Cerebellar nuclear complex (tissue), 1 donor: Measurements from ENCODE around the gene EVA1C.
"Not testable (repeated sequence)": the region's sequence is repeated elsewhere in the genome, so short reads cannot be mapped to it uniquely, and the experiment has no call there.

Experiments
- DNase-seq, 2 experiments: peaks; one replicate each; lab custom pipeline; 2025; lab: John Stamatoyannopoulos, UW

EVA1C gene

DNA sequence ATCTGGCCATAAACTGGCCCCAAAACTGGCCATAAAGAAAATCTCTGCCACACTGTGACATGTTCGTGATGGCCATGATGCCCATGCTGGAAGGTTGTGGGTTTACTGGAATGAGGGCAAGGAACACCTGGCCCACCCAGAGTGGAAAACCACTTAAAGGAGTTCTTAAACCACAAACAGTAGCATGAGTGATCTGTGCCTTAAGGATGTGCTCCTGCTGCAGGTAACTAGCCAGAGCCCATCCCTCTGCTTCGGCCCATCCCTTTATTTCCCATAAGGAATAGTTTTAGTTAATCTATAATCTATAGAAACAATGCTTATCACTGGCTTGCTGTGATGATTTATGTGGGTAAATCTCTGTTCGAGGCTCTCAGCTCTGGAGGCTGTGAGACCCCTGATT, 50.1 kb downstream of the EVA1C start:
- DNase-seq: not testable (repeated sequence)

DNA sequence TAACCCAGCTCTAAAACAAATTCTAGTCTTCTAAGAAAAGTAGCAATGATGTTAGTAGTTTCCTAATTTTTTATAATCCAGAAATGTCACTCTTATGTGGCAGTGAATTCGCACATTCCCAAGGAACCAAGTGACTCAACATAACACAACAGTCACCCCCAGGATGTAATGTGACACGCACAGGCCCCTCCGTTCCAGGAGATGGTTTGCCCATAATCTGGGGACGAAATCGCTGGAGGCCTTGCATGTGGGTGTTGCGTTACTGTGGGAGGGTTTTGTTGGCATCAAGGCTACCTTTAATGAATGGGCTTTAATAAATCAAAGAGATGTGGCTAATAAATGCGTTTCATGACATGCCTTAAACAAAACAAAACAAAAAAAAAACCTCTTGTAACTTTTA, 50.9 kb downstream of the EVA1C start:
- no peak for DNase-seq

DNA sequence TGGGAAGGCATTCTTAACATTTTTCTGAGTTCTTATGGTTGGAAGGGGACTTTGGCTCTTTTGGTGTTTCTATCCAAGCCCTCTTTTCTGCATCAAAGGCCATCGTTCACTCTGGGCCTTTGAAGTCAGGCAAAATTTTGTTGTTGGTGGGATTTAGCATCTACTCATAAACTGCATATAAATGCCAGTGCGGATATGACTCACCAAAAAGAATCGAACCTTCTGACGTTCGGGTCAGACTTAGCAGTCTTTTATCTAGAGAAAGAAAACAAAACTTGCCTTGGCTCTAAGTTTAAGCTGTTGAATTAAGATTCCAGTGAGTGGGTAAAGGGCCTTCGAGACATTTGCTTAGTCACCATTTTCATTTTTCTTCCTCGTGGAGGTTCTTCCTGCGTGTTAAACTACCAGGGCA, 51.4 kb downstream of the EVA1C start:
- DNase-seq: no peak

DNA sequence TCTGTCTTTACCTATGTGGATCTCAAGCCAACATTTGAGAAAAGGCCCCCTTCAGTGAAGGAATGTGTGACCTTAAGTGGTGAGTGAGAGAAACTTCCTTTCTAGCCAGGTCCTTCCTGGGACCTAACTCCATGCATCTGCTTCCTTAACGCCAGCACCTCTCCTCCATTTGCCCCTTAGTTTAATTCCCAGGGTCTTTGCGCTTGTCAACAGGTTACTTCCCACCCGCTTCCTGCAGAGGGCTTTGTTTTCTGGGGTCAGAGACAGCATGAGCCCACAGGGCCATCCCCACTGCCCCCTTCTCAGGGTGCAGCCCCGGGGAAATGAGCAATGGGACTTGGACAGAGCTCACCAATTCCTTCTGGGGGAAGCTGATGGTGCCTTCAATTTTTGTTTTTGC, 54.8 kb downstream of the EVA1C start:
- DNase-seq: no peak

DNA sequence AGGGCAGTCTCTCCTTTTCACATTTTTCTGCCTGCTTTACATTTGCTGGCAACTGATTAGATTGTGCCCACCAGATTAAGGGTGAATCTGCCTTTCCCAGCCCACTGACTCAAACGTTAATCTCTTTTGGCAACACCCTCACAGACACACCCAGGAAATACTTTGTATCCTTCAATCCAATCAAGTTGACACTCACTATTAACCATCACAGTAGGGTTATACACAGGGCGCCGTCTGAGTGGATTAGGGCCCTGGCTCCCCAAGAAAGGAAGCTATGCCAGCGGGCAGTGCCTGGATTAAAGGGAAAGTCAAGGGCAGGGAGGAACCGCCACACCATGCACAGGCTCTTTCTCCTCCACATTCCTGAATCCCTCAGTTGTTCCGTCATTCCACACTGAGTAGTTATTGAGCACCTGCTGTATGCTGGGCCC, 56.2 kb downstream of the EVA1C start:
- DNase-seq: no peak

DNA sequence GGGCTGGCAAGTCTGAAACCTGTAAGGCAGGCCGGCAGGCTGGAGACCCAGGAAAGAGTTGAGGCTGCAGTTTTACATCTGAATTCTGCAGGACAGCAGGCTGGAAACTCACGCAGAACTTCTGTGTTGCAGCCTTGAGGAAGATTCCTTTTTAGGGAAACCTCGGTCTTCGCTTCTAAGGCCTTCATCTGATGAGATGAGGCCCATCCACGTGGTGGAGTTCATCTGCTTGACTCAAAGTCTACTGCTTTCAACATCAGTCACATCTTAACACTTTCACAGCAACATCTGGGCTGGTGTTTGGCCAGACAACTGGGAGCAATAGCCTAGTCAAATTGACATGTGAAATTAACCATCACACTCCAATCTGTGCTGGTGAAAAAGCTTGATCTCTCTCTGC, 57.1 kb downstream of the EVA1C start:
- DNase-seq: no peak

DNA sequence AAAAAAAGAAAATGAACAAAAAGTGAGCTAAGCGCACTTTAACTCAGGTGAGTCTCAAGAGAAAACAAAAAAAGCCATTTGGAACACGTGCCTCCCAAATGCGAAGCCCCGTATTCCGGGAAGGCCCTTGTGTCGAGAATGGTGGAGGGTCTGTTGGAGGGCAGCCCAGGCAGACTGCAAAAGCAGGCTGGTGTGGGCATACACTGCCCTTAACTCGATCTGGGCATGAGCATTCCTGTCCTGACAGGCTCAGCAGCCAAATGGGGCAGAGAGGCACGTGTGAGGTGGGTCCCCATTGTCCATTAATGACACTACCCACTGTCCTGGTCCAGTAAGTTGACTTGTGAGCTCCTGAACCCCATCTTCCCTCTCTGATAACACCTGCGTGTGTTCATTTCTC, 57.7 kb downstream of the EVA1C start:
- DNase-seq: no peak

DNA sequence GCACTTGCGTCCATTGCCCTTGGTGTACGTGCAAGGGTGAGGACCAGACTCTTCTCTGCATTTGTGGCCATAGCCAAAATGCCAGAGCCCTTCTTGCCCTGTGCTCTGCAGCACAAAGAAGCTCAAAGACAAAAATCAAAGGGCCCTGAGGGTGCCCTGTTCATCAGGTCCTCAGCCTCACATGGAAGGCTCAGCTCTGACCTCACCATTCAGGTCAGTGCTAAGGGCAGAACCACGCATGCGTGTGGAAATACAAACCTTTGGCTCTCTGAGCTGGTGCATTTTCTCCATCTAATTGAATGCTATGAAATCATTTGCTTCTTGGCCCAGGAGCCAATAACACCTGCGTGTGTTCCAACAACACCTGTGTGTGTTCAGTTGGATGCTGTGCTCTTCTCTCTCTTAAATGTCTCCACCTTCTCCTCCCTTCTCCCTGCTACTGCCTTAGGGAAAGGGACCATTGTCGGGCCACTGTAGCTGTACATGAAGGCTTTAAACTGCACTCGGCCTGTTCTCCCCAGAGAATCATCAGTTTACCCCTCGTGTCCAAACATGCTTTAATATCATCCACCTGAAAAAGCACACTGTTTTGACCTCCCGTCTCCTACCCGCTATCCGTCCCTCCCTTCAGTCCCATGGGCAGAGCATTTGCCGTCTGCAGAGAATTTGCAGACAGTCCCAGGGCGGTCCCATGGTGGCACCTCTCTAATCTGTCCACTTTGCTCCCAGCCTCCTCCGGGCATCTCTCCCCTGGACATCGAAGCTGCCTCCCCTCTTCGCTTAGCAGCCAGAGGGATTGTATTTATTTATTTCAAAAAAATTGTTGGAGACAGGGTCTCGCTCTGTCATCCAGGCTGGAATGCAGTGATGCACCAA, 60.6 kb downstream of the EVA1C start:
- DNase-seq: no peak

DNA sequence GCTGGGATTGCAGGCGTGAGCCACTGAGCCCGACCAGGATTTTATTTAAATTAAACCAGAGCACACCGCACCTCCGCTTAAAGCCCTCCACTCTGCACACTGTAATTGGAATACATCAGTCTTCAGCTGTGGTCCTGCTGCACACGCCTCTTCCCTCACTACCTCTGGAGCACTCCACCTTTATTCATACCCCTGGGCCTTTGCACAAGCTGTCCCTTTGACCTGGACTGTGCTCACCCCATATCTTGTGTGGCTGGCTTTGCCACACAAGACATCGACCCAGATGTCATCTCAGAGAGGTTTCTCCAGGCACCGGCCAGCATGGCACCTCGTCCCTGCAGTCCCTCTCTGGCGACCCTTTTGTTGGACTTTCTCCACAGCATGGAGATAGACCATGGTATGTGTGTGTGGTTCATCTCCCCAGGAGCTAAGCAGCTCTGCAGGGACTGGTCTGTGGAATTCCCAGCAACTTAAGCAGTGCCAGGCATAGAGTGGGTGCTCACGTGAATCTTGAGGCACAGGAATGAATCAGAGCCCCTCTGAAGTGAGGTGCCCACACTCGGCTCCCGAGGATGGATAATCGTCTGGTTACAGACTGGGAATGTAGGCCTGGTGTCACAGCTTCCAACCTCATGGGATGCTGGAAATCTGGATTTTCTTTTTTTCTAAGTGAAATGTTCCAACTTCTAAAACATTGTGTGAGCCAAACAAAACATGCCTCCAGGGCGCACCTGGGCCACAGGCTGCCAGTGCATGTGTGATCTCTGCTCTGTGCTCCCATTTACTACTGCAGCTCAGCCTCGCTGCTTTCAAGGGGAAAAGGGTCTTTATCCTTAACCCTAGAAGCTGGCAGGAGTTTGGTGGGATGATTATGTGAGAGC, 61.9 kb downstream of the EVA1C start:
- no peak for DNase-seq

DNA sequence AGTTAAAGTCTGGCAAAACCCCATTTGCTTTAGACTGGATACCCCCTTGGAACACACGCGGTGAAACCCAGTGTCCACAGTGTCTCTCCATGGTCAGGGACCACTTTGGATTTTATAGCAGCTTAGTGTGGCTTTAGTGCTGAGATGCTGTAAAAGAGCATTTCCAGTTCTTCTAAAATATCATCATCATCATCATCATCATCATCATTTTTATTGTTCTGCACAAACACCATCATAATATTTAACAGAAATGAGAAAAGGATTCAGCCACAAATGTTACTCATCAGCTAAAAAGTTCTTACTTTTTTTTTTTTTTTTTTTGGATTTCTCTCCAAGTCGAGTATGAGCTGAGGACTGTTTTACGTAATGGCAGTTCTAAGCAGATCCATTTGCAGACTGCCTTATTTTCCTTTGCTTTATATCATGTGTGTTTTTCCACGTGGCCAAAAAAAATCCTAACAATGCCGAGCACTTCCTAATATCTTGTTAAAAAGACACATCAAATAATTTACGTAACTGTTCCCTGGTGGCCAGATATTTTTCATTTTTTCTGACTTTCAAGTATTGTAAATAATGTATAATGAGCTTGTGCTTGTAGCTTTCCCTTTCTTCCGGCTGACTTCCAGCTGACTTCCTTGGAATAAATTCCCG, 62.8 kb downstream of the EVA1C start:
- DNase-seq: no peak

DNA sequence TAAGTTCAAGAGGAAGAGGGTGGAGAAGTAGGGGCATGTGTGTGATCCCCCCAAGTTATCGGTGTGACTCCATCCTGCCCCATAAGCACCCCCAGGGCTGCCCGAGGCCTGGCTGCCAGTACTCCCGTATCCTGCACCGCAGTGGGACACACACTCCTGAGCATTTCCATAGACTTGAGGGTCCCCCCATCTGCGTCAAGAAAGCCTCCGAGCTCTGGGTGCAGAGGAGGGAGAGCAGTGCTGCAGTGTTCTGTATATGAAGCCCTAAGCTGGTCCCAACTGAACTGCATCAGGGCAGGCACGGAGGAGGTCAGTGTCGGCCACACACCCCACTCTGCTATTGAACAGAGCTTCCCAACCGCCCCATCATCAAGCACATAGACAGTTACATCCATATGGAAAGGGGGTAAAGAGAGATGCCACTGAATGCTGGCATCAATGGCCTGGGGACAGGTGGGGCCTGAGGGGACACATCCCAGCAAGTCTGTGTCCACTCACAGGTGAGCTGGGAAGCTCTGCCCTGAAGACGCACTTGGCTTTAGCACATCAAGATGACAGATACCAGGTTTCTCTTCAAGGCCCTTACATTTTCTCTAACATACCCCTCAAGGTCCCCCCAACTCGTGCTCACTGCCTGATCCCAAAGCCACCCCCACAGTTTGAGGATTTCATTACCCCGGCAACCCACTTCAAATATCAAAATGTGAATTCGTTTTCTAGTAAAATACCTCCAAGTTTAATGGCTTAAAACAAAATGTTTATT, 64.3 kb downstream of the EVA1C start:
- no peak for DNase-seq

DNA sequence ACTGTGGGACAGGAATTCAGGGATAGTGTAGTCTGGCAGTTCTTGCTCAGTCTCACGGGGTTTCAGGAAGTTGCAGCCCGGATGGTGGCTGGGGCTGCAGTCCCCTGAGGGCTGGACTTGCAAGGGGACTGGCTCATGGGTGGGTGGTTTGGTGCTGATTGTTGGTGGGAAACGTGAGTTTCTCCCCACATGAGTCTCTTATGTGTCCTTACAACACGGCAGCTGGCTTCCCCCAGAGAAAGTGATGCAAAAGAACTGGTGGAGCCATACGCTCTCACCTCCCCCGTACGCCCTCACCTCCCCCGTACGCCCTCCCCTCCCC, 64.9 kb downstream of the EVA1C start:
- no peak for DNase-seq

DNA sequence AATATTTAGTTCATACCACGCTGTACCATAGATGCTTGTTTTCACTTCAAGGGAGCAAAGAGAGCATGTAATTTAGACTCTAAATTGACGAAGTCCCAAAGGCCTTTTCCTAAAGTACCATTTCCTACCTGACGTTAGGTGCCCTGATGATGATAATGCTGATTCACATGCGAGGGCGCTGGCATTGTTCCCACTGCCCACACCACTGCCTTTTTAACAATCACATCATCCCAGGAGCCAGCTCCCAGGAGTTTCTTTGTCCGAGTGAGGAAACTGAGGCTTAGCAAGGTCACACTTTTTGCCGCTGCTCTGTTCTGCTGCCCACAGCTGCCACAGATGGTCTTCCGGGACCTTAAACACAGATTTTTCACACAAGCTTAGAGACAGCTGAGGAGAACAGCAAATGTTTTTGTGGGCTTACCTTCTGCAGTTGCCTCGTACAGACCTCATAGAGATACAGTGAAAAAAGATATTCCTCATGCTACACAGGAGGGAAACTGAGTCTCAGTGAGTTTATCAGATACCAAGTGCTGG, 69.4 kb downstream of the EVA1C start:
- no peak for DNase-seq

DNA sequence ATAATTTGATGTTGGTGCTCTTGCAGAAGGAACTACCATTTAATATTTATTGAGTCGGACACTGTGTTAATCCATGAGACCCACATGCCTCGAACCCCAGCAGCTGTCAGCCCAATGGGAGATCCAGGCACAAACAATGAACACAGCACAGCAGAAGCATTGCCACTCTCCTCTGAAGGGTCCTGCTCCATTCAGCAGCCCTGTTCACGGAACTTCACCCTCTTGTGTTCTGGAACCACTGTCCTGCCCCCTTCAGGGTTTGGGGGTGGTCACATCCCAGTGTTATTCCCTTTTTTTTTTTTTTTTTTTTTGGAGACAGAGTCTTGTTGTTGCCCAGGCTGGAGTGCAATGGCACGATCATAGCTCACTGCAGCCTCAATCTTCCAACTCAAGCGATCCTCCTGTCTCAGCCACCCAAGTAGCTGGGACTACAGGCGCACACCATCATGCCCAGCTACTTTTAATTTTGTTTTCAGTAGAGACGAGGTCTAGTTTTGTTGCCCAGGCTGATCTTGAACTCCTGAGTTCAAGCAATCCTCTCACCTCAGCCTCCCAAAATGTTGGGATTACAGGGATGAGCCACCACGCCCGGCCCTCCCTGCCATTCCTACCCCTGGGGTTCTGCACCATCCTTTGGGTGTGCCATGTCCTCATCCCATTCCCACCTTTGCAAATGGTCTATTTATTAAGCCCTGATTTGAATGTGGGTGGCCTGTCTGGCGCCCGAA, 70.2 kb downstream of the EVA1C start:
- DNase-seq: no peak

DNA sequence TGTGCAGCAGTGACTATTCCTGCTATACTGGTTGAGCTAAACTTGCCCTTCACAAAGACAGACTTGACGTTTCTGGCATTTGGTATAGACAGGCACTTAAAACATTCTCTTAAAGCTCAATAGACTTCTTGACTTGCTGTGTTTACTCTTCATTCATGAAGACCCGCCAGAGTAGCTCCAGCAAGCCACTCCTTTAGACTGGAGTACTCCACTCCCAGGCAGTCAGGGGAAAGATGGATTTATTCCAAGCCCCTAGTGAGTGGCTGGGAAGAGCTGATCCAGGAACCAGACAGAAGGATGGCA, 70.7 kb downstream of the EVA1C start:
- no peak for DNase-seq

DNA sequence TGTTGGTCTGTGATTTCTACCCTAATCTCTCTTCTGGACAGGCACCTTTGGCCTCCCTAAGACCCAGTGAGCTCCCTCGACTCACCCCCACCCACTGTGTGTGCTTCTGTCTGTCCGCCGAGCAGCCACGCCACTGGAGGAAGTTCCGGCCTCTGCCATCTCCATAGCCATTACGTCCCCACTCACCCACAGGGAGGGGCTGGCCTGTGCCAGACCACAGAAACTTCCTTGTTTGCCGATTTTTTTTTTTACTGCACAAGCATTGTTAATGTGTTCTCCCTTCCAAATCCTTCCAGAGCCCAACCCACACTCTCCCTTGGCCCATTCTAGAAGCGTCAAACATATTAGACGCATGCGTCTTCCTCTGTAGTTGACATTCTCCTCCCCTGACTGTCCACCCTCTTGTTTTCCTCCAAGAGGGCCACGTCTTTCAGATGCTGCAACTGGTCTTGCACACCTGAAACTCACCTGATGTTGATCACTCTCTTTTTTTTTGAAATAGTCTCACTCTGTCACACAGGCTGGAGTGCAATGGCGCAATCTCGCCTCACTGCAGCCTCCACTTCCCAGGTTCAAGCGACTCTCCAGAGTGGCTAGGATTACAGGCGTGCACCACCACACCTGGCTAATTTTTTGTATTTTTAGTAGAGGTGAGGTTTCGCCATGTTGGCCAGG, 72.3 kb downstream of the EVA1C start:
- DNase-seq: no peak

DNA sequence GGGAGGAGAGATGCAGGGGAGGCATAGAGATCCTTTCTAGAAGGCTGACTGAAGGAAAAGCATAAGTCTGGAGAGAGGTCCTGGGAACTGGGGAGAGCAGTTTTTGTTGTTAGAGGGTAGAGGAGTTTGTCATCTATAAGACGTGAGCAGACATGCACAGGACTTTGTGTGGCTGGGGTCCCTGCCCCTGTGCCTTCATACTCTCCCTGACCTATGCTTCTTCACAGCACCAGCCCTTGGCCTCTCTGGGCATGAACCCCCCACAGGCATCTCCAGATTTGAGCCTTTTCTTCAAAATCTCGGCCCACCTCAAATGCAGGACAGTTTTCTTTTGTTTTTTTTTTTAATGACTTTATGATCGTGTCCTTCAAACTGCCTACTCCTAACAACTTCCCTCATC, 79.9 kb downstream of the EVA1C start:
- no peak for DNase-seq

DNA sequence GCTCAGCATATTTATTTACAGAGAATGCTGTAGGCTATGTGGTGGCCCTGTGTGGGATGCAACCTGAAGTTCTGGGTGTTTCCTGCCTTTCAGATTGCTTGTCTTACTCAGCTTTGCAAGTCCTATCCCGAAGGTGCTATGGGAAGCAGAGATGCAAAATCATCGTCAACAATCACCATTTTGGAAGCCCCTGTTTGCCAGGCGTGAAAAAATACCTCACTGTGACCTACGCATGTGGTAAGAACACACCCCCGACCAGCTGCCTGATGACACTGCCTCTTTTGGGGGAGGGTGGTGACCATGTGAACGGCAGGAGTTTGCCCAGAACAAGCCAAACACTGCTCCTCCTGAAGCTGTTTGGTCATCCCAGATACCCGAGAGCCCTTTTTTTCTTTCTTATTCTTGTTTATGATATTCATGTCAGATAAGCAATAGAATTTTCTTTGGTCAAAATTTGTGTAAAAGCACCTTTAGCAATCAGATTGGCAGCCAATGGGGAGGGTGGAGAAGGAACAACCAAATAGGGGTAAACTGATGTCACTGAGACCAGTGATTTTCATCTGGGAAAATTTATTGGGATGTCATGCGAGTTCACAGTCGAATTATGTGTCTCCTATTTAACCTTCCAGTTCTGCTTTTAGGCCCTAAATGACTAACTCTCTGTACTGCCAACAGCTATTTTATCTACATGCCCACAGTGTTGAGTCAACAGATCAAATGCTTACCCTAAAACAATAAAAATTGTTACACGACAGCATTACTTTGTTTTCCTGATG, 82.6 kb downstream of the EVA1C start:
- no peak for DNase-seq

DNA sequence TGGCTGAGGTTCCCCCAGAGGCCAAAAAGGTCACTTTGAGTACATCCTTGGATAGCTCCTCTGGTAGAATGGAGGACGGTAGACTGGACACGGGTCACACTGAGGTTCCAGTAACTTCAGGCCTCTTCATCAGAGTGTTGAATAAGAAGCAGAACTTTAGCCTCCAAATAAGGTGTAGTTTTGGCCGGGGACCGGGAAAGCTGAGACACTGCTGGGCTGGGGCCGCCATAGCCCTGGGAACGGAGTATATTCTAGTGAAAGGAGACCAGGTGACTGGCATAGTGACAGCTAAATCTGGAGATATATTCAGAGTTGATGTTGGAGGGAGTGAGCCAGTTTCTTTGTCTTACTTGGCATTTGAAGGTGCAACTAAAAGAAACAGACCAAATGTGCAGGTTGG, 84.1 kb downstream of the EVA1C start:
- no peak for DNase-seq
